ENCODE measurements around the gene RAN. TPM values are rescaled to one million over a fixed set of nuclear protein-coding genes. Genes with fewer than 3 reads are reported as not detected.
A peak's percentile ranks its signal among the peaks of the same experiment; 100 is the strongest.

Gene RAN
- total and polyA plus RNA-seq, 9 of the 15 experiments (the other 6 are each of a cell fraction or from before 2014, with no cell fraction given) = 1,687 to 3,820 (median 2,300) TPM

DNA sequence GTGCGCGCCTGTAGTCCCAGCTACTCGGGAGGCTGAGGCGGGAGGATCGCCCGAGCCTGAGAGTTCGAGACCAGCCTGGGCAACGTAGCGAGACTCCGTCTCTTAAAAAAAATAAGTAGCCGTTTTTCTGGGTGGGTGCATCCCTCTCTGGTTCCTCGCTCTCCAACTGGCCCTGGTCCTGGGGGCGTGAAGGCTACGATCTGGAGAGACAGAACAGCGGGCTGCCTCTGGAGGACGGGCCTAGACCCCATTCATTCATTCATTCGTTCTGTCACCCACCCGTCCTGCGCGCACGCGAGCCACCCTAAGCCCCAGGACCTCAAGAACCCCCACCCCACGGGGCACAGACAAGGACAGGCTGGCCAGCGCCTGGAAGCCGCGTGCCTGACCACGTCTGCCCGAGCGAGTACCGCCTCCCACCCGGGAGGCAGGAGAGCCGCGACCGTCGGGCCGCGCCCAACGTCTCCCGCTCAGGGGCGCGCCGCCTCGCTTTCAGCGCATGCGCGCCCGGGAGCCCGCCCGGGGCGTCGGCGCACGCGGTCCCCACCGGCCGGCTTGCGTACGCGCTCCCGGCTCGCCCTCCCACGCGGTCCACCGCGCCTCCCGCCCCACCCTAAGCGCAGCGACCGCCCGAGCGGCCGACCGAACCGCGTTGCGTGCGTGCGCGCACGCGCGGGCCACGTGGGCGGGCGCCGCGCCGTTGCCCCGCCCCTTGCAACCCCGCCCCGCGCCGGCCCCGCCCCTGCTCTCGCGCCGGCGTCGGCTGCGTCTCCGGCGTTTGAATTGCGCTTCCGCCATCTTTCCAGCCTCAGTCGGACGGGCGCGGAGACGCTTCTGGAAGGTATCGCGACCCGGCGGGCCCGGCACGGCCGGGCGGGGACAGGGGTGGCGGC lies at the start of gene RAN (continued):
- no peak for TF ChIP-seq THAP7 (CRISPR knock-in tag; IDR thresholded peaks at IDR 0.05)
- TF ChIP-seq RBM17 (IDR thresholded peaks at IDR 0.05; ENCODE audit: borderline replicate concordance, low read depth, low read length) = no peak
- no peak for TF ChIP-seq CCAR2 (IDR thresholded peaks at IDR 0.05; ENCODE audit: low read depth, low read length)
- TF ChIP-seq FOXM1 (IDR thresholded peaks at IDR 0.05; ENCODE audit: low read depth) = no peak
- TF ChIP-seq FOXM1 (CRISPR knock-in tag; IDR thresholded peaks at IDR 0.05; ENCODE audit: low read depth) = peak; percentile 80; the same call in 1 of the 2 replicates
- peak; percentile 43 to 90 (median 83) for TF ChIP-seq YY1 (IDR thresholded peaks at IDR 0.05; ENCODE audit: borderline replicate concordance in 1 of 3, control insufficient read depth in 1 of 3, extremely low read depth in 1 of 3, insufficient read depth in 3 of 3, insufficient read length in 1 of 3, insufficient replicate concordance in 2 of 3, low read depth in 1 of 3, low read length in 2 of 3)
- TF ChIP-seq CBX1 (IDR thresholded peaks at IDR 0.05; ENCODE audit: low read depth) = no peak; the same call in 1 of the 2 replicates
- TF ChIP-seq ZBTB7A (IDR thresholded peaks at IDR 0.05; ENCODE audit: borderline replicate concordance, control insufficient read depth, low read depth, low read length) = no peak; the same call in 1 of the 2 replicates
- peak in 1 of 2 experiments; percentile 97; a peak in 2 of 4 replicates for TF ChIP-seq ZNF639 (CRISPR knock-in tag; conservative IDR thresholded peaks at IDR 0.05 in 1 of 2, IDR thresholded peaks at IDR 0.05 in 1 of 2)
- TF ChIP-seq RFX5 (IDR thresholded peaks at IDR 0.05; ENCODE audit: low read depth, low read length) = no peak
- no peak for TF ChIP-seq STAT5B (CRISPR knock-in tag; IDR thresholded peaks at IDR 0.05)
- TF ChIP-seq ARID1B (IDR thresholded peaks at IDR 0.05) = no peak
- TF ChIP-seq IRF9 (tag; IDR thresholded peaks at IDR 0.05) = no peak
- peak; percentile 66; the same call in 1 of the 2 replicates for TF ChIP-seq ZBTB9 (CRISPR knock-in tag; IDR thresholded peaks at IDR 0.05)
- no peak for TF ChIP-seq POU5F1 (IDR thresholded peaks at IDR 0.05; ENCODE audit: borderline replicate concordance, low read depth, low read length, partially characterized antibody)
- TF ChIP-seq SAFB (IDR thresholded peaks at IDR 0.05; ENCODE audit: borderline replicate concordance, low read depth, low read length) = no peak
- 0 out of 2 replicates have a peak, but pooled peaks have one; percentile 6 for TF ChIP-seq THRB (CRISPR knock-in tag; conservative IDR thresholded peaks at IDR 0.05)
- TF ChIP-seq MCM5 (IDR thresholded peaks at IDR 0.05; ENCODE audit: low read depth) = no peak
- TF ChIP-seq ILF3 (IDR thresholded peaks at IDR 0.05; ENCODE audit: borderline replicate concordance) = no peak
- peak; percentile 97 for TF ChIP-seq ZNF24 (IDR thresholded peaks at IDR 0.05)

Data from K562 (cell line).